DOHH2 (cell line): ENCODE measurements around the gene ZDHHC5.

Experiments
- EZH2phosphoT487 ChIP-seq: fragments of 200-600 bp; sonication (generic); IDR thresholded peaks from 2 replicates; pipeline ENCODE4 v1.6.1; 2017; ENCODE audit warnings: borderline replicate concordance, mild to moderate bottlenecking, antibody characterized with exemption, low read length, moderate library complexity, mixed read lengths
- TF ChIP-seq, protein P1 (sequence below): fragments of 200-600 bp; sonication (generic); IDR thresholded peaks from one replicate; pipeline ENCODE4 v1.5.1; 2014; ENCODE audit warnings: antibody characterized with exemption, mild to moderate bottlenecking, low read depth, low read length; ENCODE audit not compliant: poor library complexity, severe bottlenecking

GRCh38 chr11:57650739-57651090 lies 17.2 kb upstream of the ZDHHC5 start:
- no peak for TF ChIP-seq EZH2phosphoT487
- TF ChIP-seq, protein P1, sequence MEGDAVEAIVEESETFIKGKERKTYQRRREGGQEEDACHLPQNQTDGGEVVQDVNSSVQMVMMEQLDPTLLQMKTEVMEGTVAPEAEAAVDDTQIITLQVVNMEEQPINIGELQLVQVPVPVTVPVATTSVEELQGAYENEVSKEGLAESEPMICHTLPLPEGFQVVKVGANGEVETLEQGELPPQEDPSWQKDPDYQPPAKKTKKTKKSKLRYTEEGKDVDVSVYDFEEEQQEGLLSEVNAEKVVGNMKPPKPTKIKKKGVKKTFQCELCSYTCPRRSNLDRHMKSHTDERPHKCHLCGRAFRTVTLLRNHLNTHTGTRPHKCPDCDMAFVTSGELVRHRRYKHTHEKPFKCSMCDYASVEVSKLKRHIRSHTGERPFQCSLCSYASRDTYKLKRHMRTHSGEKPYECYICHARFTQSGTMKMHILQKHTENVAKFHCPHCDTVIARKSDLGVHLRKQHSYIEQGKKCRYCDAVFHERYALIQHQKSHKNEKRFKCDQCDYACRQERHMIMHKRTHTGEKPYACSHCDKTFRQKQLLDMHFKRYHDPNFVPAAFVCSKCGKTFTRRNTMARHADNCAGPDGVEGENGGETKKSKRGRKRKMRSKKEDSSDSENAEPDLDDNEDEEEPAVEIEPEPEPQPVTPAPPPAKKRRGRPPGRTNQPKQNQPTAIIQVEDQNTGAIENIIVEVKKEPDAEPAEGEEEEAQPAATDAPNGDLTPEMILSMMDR, result no peak
